ENCODE data around the gene NUP214.
"Not testable (repeated sequence)": the region's sequence is repeated elsewhere in the genome, so short reads cannot be mapped to it uniquely, and the experiment has no call there.

Gene NUP214

DNA sequence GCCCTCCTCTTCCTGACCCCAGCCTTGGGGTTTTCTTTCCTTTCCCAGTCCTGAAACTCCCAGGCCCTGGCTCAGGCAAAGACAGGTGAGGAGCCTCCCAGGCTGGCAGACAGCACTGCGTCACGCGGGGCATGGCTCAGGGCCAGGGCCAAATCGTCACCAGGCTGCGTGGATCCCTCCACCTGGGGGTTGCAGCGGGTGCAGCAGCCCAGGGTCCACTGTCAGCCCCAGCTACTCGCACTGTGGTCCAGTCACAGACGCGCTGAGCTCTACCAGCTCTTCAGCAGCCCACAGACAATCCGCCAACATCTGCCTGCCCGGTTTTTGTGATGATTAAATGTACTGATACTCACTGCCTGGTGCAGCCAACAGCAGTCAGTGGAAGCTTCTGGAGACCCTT, 138.8 kb downstream of the NUP214 start:
- DNase-seq: no peak

DNA sequence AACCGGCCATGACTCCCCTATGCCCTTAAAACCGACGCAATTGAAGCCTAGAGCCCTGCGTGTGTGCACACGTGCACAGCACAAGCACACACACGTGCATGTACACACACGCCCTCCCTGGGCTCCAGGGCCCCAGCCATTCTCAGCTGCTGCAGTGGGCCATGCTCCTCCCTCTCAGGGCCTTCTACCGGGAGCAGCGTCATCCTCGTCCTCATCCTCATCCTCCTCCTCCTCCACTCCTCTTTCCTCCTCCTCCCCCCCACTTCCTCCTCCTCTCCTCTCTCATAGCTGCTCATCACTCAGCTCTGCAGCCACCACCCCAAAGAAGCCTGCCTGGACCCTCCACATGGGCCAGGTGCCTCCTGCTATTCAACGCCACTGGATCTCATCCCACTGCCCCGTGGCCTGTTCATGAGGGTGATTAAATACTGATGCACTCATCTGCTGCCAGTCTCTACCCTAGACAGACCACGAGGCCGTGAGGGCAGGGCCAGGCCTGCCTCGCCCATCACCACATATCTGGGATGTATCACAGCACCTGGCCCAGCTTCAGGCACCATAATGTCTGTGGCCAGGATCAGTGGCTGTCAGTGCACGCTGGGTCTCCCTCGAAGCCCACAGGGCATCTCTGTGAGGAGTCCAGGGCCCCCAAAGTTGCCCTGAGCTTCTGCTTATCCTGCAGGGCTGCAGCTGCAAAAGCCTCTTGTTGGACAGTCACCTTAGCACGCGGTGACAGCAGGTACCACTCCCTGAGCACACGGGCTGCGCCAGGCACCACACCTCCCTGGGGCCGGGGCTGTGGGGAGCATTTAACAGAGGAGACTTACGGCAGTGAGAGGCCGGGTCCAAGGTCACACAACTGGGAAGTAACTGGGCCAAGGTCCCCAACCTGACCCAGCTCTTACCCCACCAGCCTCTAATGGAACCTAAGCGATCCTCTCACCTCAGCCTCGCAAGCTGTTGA, 141.2 kb downstream of the NUP214 start:
- no peak for DNase-seq

DNA sequence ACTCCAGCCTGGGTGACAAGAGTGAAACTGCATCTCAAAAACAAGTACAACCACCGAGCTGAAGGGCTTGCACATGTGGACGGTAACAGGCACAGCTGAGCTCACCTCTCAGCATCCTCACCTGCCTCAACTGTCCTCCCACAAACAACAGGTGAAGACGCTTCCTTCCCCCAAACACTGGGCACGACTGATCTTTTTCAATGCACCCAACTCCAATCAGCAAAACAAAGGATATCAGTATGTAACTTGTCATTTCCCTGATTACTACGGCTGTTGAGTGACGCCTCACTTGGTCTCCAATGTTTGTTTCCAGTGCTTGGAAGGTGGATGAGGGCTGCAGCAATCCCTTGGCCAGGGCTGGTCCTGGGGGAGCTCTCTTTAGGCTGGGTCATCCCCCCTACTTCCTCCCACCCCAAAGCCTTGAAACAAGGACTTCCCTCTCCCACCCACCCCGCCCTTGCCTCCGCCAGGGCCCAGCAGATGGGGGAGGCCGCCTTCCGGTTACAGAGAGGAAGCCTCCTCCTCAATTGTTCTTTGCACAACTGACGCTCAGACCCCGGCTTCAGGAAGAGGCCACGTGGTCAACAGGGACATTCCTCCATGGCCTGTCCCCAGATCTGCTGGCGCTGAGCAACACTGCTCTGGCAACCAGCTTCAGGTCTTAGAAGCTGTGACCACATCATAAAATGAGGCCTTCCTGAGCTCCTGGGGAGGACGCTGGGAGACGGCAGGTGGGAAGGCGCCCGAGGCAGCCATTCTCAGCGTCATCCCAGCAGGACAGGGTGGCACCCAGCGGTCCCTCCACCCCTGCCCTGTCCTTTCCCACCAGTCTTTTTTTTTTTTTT, 145.0 kb downstream of the NUP214 start:
- DNase-seq: peak; percentile 26 to 88

DNA sequence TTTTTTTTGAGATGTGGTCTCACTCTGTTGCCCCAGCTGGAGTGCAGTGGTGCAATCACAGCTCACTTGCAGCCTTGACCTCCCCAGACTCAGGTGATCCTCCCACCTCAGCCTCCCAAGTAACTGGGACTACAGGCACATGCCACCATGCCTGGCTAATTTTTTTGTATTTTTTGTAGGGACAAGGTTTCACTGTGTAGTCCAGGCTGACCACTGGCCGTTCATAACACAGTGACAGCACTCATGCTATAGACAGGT, 145.6 kb downstream of the NUP214 start:
- DNase-seq: not testable (repeated sequence)

DNA sequence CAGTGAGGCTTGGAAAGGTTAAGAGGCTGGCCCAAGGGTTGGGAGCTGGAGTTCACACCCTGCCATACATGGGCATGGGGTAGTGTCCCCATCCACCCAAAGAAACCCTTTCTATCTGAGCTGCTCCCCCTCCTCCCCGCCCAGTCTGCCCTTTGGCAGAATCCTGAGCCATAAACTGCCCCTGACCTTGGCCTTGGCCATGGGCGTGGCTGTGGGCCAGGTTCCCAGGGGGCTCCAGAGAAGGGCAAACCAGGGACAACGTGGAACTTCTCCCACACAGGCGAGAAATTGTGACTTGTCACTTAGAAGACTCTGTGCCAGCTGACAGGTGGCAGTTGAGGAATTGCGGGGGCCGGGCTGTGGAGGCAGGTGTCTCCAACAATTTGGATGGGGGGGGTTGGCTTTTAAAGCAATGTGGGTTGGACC, 146.1 kb downstream of the NUP214 start:
- no peak for DNase-seq

DNA sequence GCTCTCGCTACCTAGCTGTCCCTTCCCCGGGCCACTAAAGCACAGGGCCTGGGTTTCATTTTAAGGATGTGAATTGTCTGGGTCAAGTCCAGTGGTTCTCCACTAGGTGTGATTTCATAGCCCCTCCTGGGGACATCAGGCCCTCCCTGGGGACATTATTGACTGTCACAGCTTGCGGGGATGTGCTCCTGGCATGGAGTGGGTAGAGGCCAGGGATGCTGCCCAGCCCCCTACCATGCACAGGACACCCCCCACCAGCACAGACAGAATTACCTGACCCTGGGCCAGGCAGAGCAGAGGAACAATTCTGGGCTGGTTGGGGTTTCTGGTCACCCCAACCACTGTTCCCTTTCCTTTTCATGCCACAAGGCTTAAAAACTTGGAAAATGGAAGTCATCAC, 146.8 kb downstream of the NUP214 start:
- DNase-seq: no peak

DNA sequence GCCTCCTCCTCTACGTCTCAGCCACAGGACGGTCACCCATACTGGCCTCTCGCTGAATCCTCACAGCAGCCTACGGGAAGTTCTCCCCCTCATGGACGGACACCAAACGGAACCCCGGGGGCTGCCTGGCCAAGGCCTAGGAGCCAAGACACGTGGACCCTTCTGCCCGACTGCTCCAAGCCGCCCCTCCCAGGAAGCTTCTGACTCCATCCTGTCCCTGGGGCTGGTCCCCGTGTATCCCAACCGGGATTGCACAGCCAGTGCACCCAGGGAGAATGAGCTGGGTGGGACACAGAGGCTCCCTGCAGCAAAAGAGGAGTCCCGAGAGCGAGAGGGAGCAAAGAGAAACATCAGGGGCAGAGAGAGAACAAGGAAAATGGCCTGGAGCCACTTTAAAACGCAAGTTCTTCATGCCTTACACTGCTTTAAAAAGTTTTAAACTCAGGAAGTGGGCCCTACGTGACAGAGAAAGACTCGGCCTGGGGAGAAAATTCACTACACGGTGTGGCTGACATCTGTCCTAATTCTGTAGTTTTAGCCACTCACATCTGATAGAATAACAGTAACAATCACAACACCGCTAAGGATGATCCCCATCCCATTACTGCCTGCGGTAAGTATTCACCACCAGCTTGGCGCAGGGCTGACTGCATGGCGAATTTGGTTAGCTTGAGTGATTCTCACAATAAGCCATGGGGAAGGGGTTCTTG, 147.9 kb downstream of the NUP214 start:
- peak in 1 of 2 donors; percentile 17 for DNase-seq

DNA sequence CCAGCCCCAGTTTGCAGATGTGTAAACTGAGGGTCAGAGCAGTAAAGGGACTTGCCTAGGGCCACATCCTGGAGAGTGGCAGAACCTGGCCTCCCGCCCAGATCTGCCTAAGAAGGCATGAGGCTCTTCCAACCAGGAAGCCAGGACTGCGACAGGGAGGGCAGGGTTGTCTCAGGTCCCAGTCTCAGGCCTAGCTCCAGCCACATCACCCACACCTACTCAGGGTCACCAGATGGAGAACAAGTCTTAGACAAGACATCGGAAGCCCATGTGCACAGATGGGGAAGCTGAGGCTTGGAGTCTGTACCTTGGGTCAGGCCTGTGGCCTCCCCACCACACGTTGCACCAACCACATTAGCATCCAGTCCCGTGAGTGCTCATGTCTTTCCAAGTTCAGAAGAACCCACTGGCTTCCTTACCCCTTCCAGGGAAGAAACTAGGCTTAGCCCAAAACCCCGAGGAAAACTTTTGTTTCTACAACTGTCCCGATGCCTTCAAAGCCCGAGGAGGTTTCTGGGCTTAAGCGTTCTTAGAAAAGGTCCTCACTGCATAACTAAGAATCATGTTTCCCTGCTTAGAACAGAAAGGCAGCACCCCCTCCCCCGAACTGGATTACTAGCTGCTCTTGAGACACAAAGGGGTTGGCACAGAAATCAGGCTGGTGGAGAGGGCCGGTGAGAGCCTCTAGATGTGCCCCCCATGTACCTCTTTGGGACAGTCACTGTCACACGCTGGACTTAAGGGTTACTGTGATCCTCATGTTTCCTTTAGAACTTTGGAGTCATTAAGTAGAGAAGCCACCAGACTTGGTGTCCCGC, 148.7 kb downstream of the NUP214 start:
- DNase-seq: no peak

DNA sequence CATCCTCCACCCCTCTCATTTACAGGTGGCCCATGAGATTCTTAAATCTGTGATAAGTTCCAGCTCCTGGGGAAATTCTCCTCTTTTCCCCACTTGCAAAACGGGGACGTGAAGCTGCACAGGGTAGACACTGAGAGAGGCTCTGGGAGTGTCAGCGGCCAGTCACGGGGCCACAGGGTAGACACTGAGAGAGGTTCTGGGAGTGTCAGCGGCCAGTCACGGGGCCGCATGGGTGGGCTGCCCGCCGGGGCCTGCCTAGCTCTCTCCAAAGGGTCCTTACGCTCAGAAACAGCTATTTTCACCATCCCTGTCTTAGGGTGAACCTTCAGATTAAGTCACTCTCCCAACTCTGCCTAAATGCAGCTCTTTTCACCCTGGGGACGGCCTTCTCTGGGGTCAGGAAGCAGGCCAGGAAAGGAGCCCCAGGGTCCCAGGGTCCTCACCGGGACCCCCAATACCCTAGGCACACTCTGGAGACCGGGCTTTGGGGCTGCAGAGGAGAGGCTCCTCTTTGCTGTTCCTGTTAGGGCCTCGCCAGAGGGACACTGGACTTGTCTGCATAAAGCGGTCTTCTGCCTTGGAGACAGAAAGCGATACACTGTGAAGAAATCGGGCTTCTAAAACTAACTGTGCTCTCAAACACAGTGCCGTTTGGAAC, 149.4 kb downstream of the NUP214 start:
- no peak for DNase-seq

DNA sequence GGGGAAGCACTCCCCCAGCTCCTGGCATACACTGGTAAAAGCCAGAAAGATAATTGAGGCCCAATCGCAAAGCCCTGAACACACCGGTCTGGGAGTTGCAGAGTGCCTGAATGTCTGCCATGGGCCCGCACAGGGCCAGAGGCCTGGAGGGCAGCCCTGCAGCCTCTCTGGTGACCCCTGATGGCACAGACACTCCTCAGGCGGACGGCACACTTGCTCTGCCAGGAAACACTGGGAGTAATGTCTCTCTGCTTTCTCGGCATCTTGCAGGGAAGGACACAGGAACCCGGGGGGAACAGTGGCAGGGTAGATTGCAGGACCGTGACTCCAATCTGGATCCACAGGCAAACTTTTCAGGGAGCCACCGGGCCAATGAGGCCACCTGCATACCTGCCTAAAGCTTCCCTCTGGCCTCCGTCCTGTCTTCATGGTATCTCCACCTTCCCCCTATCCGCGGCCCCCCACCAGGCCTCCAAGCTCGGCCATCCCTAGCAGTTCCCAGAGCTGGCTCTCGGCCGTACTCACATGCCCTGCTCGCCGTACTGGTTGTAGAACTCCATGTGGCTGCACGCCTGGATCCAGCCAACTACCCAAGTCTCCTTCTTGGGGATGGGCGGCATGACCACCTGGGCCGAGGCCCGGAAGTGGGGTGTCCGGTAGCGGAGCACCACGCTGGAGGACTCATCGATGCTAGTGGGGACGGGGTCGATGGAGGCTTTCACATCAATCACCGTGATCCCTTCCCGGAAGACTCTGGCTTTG, 150.1 kb downstream of the NUP214 start:
- peak; percentile 29 to 37 for DNase-seq

DNA sequence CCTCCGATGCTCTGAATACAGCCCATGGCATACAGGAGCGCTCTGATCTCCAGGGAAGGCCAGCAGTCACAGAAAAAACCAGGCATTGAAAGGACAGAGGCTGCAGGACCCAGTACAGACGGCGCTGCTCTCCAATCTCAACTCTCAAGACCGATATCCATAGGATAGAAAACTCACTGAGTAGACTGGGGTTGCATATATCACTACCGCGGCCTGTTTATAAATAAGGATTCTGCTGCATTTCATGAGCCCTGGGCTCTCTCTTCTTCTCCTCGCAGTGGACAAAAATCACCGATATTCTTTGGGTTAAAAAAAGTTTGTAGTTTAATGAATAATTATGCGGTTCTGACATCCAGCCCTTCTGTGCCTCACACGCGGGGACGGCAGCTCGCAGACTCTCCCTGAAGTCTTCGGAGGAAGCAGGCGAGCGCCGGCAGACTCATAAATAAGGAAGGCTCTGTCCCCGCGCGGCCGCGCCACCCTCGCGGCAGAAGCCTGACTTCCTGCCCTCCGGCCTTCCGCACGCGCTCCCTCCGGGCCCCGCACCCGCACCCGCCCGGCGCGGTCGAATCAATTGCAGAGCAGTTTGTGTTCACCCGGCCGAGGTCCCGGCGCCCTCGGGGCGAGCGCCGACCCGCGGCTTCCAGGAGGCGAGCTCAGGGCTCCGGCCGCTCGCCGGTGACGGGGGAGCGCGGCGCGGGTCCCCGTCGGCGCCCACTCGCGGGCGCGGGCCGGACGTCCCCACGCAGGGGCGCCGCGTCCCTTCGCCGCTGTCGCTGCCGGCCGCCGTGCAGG, 150.9 kb downstream of the NUP214 start, which contains the start of gene FAM78A:
Gene FAM78A, minus strand, starts transcription at position 417 of the 795 bp plus-strand sequence. Its CDS starts 331 bp downstream, at position 86.
- DNase-seq: peak; percentile 24 to 56

DNA sequence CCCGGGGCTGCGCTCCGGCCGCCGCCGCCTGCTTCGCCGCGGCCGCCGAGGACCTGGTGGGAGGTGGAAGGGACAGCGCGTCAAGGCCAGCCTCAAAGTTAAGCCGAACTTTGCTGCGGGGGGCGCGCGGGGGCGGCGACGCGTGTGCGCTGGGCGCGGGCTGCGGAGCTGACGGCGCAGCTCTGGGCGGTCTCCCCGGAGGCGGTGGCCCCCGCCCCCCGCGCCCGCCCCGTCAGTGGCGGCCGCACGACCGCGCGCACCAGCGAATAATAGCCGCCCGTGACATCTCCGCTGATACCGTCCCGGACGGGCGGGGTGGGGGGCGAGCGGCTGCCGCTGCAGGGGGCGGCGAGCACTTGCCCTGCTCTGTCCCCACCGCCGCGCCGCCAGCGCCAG, 151.5 kb downstream of the NUP214 start:
- DNase-seq: no peak

DNA sequence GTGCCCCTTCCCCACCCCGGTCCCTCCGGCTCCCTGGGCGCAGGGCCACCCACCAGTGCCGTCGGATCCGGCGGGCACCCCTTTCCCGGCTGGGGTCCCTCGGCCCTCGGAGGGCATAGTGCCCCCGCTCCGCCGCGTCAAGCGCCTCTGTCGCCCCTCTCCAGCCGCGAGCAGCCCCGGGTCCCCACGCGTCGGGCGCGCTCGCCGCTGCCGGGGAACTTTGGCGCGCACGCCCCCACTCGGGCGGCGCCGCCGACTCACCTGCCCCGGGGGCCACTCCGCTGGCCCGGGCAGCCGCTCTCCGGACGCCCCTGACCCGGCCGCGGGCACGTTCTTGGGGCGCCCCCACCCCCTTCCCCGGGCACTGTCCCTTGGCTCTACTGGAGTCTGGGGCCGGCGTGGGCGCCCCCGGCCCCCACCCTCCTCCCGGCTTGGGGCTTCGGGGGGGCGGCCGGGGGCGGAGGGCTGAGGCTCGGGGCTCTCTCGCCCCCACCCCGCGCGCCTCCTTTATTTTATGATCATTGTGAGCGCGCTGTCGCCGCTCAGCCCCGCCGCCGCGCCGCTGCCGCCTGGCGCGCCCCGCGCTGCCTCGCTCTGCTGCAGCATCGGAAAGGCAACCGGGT, 152.0 kb downstream of the NUP214 start:
- no peak for DNase-seq

DNA sequence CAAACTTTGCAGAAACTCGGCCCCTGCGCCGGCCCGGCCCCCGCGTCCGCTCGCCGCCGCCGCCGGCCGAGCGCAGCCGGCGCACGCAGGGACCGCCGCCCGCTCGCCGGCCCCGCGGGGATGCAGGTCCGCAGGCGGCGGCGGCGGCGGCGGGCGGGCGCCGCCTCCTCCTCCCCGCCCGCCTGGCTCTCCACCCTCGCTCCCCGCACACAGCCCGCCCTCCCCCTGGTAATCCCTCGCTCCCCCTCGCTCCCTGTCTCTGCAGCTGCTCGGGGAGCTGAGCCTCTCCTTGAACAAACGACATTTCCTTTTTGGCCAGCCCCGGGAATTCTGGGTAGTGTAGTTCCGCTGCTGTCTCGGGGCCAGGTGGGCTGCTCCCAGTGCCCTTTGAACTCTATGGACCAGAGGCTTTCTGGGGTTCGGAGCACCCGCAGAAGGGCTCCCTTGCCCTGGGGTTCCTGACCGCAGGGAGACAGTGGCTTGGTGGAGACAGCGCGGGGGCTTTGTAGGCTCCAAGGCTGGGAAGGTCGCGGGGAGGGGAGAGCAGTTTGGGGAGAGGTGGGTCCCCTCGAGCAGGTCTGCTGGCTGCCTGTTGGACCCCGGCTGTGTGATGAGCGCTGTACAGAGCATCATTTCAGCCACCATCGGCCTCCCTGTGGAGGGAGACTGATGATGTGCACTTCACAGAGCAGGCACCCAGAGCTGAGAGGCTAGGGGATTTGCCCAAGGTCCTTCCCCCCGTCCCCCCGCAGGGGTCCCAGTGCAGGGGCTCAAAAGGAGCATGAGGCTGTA, 152.7 kb downstream of the NUP214 start:
- DNase-seq: peak; percentile 31 to 76

DNA sequence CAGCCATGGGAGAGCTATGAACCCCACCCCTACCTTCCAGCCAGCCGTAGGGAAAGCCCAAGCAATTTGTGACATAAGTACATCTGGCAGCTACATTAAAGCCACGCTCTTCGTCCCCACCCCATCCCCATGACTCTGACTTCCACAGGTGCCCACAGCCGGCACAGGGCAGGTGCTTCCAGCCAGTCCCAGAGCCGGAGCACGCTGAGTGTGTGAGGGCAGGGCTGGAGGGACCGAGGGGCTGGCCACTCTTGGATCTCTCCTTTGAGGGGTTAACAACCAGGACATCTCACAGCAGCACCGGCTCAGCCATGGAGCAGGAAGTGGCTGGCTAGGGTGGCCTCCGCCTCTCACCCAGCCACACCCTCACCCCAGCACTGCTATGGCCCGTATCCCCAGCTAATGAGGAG, 153.3 kb downstream of the NUP214 start:
- no peak for DNase-seq

DNA sequence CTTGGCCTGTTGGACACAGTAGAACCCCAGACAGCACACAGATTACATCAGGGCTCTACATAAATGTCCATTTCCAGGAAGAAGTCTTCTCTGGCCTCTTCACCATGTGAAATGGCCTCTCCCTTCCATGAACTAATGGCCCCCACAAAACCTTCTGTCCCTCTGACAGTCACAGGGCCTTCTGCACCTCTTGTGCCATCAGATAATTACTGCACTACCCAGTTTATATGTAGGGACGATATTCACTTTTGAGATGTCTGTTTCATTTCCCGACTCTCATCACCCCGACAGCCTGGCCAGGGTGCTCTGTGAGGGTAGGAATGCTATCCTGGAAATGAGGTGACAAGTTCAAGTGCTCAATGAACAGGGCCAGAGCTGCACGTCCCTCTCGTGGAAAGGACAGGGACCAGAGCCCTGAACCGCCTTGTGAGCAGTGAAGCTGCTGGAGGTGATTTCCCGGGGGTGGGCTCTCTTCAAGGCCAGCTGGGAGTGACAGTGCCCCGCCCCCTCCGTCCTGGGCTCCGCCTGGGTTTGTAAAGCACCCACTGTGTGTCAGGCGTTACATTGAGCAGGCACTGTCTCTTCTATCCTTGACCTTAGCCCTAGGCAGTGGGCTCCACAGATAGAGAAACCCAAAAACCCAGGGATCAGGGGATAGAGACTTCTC, 153.9 kb downstream of the NUP214 start:
- DNase-seq: no peak

DNA sequence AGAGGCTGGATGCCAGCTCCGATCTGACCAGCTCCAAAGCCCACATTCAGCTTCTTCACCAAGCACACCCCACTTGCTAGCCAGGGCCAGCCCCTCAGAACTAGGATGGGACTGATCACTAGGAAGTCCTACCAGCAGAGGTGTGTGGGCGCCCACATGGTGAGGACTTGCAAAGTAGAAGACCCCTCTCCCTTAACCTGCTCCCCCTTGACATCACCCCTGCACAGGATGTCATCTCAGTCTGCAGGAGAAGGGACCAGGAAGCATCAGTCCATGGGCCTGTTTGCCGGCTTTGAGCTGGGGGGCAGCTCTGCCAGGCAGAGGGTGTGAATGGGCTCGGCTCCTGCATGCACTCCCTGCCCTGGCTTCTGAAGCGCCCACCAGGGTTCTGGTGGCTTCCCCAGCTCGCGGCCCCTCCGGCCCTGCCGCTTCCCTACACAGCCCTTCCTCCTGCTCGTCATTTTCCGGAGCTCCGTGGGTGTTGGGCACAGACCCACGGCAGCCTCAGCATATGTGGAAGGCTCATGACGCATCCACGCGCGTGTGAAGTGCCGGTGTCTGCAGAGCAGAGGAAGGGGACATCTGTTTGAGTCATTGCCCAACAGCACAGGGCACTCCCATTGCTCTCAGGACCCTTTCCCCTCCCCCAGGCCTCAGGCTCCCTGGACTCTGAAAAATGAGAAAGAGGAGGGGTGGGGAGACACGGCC, 154.6 kb downstream of the NUP214 start:
- DNase-seq: no peak

DNA sequence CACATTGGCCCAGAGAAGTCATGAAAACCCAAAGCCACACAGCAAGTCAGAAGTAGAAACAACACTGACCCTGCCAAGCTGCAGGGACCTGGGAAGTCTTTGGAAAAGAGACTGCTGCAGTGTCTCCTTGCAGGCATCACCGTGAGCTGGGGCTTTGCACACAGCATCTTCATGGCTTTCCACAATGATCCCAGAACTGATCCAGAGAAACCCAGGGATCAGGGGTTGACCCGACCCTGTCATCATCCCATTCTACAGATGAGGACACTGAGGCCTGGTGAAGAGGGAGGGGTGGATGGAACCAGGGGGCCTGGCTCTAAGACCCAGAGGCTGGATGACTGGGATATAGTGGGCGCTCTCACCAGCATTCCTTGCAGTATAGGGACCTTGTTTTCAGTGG, 155.3 kb downstream of the NUP214 start:
- DNase-seq: no peak
